ENCODE results near the gene LAMB4. TPM values are rescaled to one million over a fixed set of nuclear protein-coding genes. Genes with fewer than 3 reads are reported as not detected.

Gene LAMB4
- total RNA-seq, 2 experiments from 2014 or later, result 0.40 to 0.45 TPM

- H3K27ac Mint-ChIP-seq, result no peak overlapping the region
- no peak for DNase-seq
- H3K4me1 Mint-ChIP-seq, result no peaks in the 10 kb centered on the region
- peaks cover 3% of the 10 kb centered on the region for H3K27me3 Mint-ChIP-seq
- no peaks in the 10 kb centered on the region for H3K36me3 Mint-ChIP-seq
- no peak overlapping the region for H3K4me3 Mint-ChIP-seq
- no peaks in the 10 kb centered on the region for H3K9me3 Mint-ChIP-seq
Measured at GRCh38 chr7:108086962-108087361, 43.2 kb downstream of the LAMB4 start.

GRCh38 chr7:108086546-108086945, 43.6 kb downstream of the LAMB4 start:
- no peak for DNase-seq
- Mint-ChIP-seq H3K36me3 (no peaks in the 10 kb centered on the region), H3K4me3 (no peak overlapping the region), H3K9me3 (peaks cover 4% of the 10 kb centered on the region), H3K4me1 (no peaks in the 10 kb centered on the region), H3K27me3 (peaks cover 2% of the 10 kb centered on the region), H3K27ac (no peak overlapping the region)

GRCh38 chr7:108083980-108084379, 46.2 kb downstream of the LAMB4 start:
- H3K27me3 Mint-ChIP-seq, result no peaks in the 10 kb centered on the region
- no peaks in the 10 kb centered on the region for H3K4me1 Mint-ChIP-seq
- DNase-seq, result no peak
- H3K36me3 Mint-ChIP-seq, result no peaks in the 10 kb centered on the region
- no peak overlapping the region for H3K4me3 Mint-ChIP-seq
- peaks cover 6% of the 10 kb centered on the region for H3K9me3 Mint-ChIP-seq
- H3K27ac Mint-ChIP-seq, result no peak overlapping the region

- Mint-ChIP-seq H3K27me3 (no peaks in the 10 kb centered on the region), H3K4me3 (no peak overlapping the region), H3K27ac (no peak overlapping the region), H3K4me1 (no peaks in the 10 kb centered on the region), H3K36me3 (no peaks in the 10 kb centered on the region), H3K9me3 (peaks cover 6% of the 10 kb centered on the region)
- DNase-seq, result no peak
Measured at GRCh38 chr7:108079648-108080591, 50.2 kb downstream of the LAMB4 start.

- no peaks in the 10 kb centered on the region for H3K36me3 Mint-ChIP-seq
- peaks cover 6% of the 10 kb centered on the region for H3K9me3 Mint-ChIP-seq
- H3K27me3 Mint-ChIP-seq, result no peaks in the 10 kb centered on the region
- no peak for DNase-seq
- H3K27ac Mint-ChIP-seq, result no peak overlapping the region
- H3K4me3 Mint-ChIP-seq, result no peak overlapping the region
- H3K4me1 Mint-ChIP-seq, result no peaks in the 10 kb centered on the region
Measured at GRCh38 chr7:108079276-108079647, 50.9 kb downstream of the LAMB4 start.

- Mint-ChIP-seq H3K4me3 (no peak overlapping the region), H3K36me3 (no peaks in the 10 kb centered on the region), H3K27ac (no peak overlapping the region), H3K27me3 (no peaks in the 10 kb centered on the region), H3K9me3 (peaks cover 6% of the 10 kb centered on the region), H3K4me1 (no peaks in the 10 kb centered on the region)
- no peak for DNase-seq
Measured at GRCh38 chr7:108078691-108079090, 51.5 kb downstream of the LAMB4 start.

- H3K4me3 Mint-ChIP-seq, result no peak overlapping the region
- no peaks in the 10 kb centered on the region for H3K36me3 Mint-ChIP-seq
- H3K4me1 Mint-ChIP-seq, result no peaks in the 10 kb centered on the region
- H3K9me3 Mint-ChIP-seq, result peaks cover 6% of the 10 kb centered on the region
- H3K27ac Mint-ChIP-seq, result no peak overlapping the region
- no peaks in the 10 kb centered on the region for H3K27me3 Mint-ChIP-seq
- DNase-seq, result no peak
Measured at GRCh38 chr7:108078211-108078673, 51.9 kb downstream of the LAMB4 start.

- Mint-ChIP-seq H3K27me3 (no peaks in the 10 kb centered on the region), H3K4me1 (no peaks in the 10 kb centered on the region), H3K9me3 (peaks cover 6% of the 10 kb centered on the region), H3K4me3 (no peak overlapping the region), H3K36me3 (no peaks in the 10 kb centered on the region), H3K27ac (no peak overlapping the region)
- no peak for DNase-seq
Measured at GRCh38 chr7:108077709-108078108, 52.5 kb downstream of the LAMB4 start.

- no peak for DNase-seq
- no peak overlapping the region for H3K4me3 Mint-ChIP-seq
- H3K9me3 Mint-ChIP-seq, result no peaks in the 10 kb centered on the region
- H3K27me3 Mint-ChIP-seq, result no peaks in the 10 kb centered on the region
- no peaks in the 10 kb centered on the region for H3K4me1 Mint-ChIP-seq
- no peak overlapping the region for H3K27ac Mint-ChIP-seq
- H3K36me3 Mint-ChIP-seq, result no peaks in the 10 kb centered on the region
Measured at GRCh38 chr7:108076156-108076555, 54.0 kb downstream of the LAMB4 start.

GRCh38 chr7:108073305-108074070, 56.7 kb downstream of the LAMB4 start:
- Mint-ChIP-seq H3K4me1 (no peaks in the 10 kb centered on the region), H3K36me3 (no peaks in the 10 kb centered on the region), H3K27me3 (no peaks in the 10 kb centered on the region), H3K27ac (no peak overlapping the region), H3K9me3 (no peaks in the 10 kb centered on the region), H3K4me3 (no peak overlapping the region)
- DNase-seq, result no peak

- H3K9me3 Mint-ChIP-seq, result no peaks in the 10 kb centered on the region
- no peak for DNase-seq
- H3K4me1 Mint-ChIP-seq, result no peaks in the 10 kb centered on the region
- H3K4me3 Mint-ChIP-seq, result no peak overlapping the region
- no peaks in the 10 kb centered on the region for H3K27me3 Mint-ChIP-seq
- H3K27ac Mint-ChIP-seq, result no peak overlapping the region
- H3K36me3 Mint-ChIP-seq, result no peaks in the 10 kb centered on the region
Measured at GRCh38 chr7:108072739-108073138, 57.4 kb downstream of the LAMB4 start.

GRCh38 chr7:108072116-108072515, 58.0 kb downstream of the LAMB4 start:
- Mint-ChIP-seq H3K4me3 (no peak overlapping the region), H3K36me3 (no peaks in the 10 kb centered on the region), H3K27me3 (no peaks in the 10 kb centered on the region), H3K9me3 (no peaks in the 10 kb centered on the region), H3K27ac (no peak overlapping the region), H3K4me1 (no peaks in the 10 kb centered on the region)
- DNase-seq, result no peak

GRCh38 chr7:108071551-108071950, 58.6 kb downstream of the LAMB4 start:
- Mint-ChIP-seq H3K4me3 (no peak overlapping the region), H3K9me3 (no peaks in the 10 kb centered on the region), H3K27ac (no peak overlapping the region), H3K36me3 (no peaks in the 10 kb centered on the region), H3K27me3 (no peaks in the 10 kb centered on the region), H3K4me1 (no peaks in the 10 kb centered on the region)
- DNase-seq, result no peak

- H3K27me3 Mint-ChIP-seq, result no peaks in the 10 kb centered on the region
- no peak overlapping the region for H3K4me3 Mint-ChIP-seq
- DNase-seq, result no peak
- H3K36me3 Mint-ChIP-seq, result no peaks in the 10 kb centered on the region
- no peaks in the 10 kb centered on the region for H3K4me1 Mint-ChIP-seq
- no peaks in the 10 kb centered on the region for H3K9me3 Mint-ChIP-seq
- no peak overlapping the region for H3K27ac Mint-ChIP-seq
Measured at GRCh38 chr7:108069646-108070045, 60.5 kb downstream of the LAMB4 start.

GRCh38 chr7:108067844-108068243, 62.3 kb downstream of the LAMB4 start:
- no peaks in the 10 kb centered on the region for H3K27me3 Mint-ChIP-seq
- no peak for DNase-seq
- H3K9me3 Mint-ChIP-seq, result no peaks in the 10 kb centered on the region
- H3K4me1 Mint-ChIP-seq, result no peaks in the 10 kb centered on the region
- H3K4me3 Mint-ChIP-seq, result no peak overlapping the region
- no peaks in the 10 kb centered on the region for H3K36me3 Mint-ChIP-seq
- H3K27ac Mint-ChIP-seq, result no peak overlapping the region
